Memory B cell (primary cell): ENCODE data around the gene DNM1L.
A peak's percentile ranks its signal among the peaks of the same experiment; 100 is the strongest.

Experiments
- ATAC-seq: fragments of 150-1000 bp; cut with Tn5 transposase; 2 replicates; pipeline ENCODE4 v1.10.0; 2021; ENCODE audit warnings: low read depth, mild to moderate bottlenecking, moderate library complexity
- DNase-seq, 2 donors: peaks; one replicate each; pipeline ENCODE4 v3.0.0; 2022; ENCODE audit warnings: low spot score in 2 of 2
- H3K27ac Mint-ChIP-seq: one replicate; pipeline ENCODE4 v1.8.0; 2022; ENCODE audit warnings: mild to moderate bottlenecking, moderate library complexity, mixed read lengths
- H3K27me3 Mint-ChIP-seq: one replicate; pipeline ENCODE4 v1.8.0; 2022; ENCODE audit warnings: mixed read lengths
- H3K36me3 Mint-ChIP-seq: one replicate; pipeline ENCODE4 v1.8.0; 2022; ENCODE audit warnings: mild to moderate bottlenecking, mixed read lengths
- H3K4me1 Mint-ChIP-seq: one replicate; pipeline ENCODE4 v1.8.0; 2022; ENCODE audit warnings: mixed read lengths
- H3K4me3 Mint-ChIP-seq: one replicate; pipeline ENCODE4 v1.8.0; 2022; ENCODE audit warnings: mild to moderate bottlenecking, moderate library complexity, mixed read lengths
- H3K9me3 Mint-ChIP-seq: one replicate; pipeline ENCODE4 v1.8.0; 2022; ENCODE audit warnings: mixed read lengths

DNM1L gene

DNA sequence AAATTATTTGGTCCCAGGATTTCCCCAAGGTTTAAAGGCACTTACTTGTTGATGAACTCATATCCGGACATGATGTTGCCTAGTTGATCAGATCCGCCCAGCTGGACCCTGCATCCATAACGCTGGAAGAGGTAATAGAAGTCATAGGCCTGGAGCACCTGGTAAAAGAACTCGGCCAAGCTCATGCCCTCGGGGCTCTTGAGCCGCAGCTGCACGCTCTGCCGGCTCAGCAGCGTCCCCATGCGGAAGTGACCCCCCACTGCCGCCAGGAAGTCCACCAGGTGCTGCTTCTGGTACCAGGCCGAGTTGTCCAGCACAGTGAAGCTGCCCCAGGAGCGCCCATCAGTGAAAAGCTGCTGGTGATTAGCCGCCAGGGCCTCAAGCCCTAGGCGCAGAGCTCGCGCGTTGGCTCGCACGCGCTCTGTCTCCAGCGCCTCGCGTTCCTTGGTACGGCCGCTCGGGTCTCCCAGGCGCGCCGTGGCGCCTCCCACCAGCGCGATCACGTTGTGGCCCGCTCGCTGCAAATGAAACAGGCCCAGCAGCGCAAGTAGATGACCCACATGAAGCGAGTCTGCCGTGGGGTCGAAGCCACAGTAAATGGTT lies 76.1 kb downstream of the DNM1L start:
- H3K27me3 Mint-ChIP-seq = no peaks in the 10 kb centered on the region
- H3K36me3 Mint-ChIP-seq = peaks cover 9% of the 10 kb centered on the region
- peaks cover 8% of the 10 kb centered on the region for H3K4me1 Mint-ChIP-seq
- H3K9me3 Mint-ChIP-seq = no peaks in the 10 kb centered on the region
- peak overlapping the region; percentile 91 for H3K4me3 Mint-ChIP-seq
- H3K27ac Mint-ChIP-seq = peak overlapping the region; percentile 88
- peak; percentile 62 to 73 for DNase-seq
- ATAC-seq = peak; percentile 67

DNA sequence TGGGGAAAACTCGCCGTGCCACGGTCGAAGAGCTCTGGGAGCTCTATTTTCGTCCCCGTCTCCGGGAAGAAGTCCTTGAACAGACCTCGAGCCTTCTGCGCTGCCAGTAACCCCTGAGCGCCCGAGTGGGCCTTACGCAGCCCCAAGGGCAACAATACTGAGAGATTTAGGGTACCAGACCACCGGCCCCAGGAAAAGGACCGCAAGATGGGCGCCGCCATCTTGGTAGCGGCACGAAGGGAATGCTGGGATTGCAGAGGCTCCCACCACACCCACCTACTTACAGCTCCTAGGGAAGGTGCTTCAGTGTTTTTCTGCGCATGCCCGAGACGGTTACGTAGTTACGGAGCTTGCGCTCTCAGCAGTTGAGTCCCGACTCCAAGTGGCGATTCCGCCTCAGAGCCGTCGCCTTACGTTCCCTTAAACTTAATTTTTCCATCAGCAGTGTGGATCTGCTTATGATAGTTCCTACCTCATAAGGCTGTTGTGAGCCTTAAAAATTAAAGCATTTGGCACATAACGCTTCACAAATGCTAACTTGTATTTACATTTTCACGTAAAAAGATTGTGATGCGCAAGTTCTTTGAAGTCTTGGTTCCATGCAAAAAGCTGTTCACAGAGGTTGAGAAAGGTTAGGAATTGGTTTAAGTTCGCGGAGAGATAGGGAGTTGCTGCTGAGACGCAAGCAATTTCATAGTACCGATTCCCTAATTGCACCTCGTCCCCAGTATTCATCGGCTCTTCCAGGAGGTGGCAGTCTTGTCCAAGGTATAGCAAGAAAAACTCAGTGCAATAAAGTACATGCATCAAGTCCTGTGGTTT lies 76.8 kb downstream of the DNM1L start, which contains the start of gene YARS2:
Gene YARS2, minus strand, starts transcription at position 244 of the 822 bp plus-strand sequence. Its CDS starts 23 bp downstream, at position 221.
- peaks cover 8% of the 10 kb centered on the region for H3K4me1 Mint-ChIP-seq
- H3K9me3 Mint-ChIP-seq = no peaks in the 10 kb centered on the region
- peak within 1 kb of the TSS; percentile 88 for H3K27ac Mint-ChIP-seq
- no peaks in the 10 kb centered on the region for H3K27me3 Mint-ChIP-seq
- H3K4me3 Mint-ChIP-seq = peak within 1 kb of the TSS; percentile 91
- peaks cover 7% of the 10 kb centered on the region for H3K36me3 Mint-ChIP-seq
- ATAC-seq (peak; percentile 80), DNase-seq (peak; percentile 71 to 73)

DNA sequence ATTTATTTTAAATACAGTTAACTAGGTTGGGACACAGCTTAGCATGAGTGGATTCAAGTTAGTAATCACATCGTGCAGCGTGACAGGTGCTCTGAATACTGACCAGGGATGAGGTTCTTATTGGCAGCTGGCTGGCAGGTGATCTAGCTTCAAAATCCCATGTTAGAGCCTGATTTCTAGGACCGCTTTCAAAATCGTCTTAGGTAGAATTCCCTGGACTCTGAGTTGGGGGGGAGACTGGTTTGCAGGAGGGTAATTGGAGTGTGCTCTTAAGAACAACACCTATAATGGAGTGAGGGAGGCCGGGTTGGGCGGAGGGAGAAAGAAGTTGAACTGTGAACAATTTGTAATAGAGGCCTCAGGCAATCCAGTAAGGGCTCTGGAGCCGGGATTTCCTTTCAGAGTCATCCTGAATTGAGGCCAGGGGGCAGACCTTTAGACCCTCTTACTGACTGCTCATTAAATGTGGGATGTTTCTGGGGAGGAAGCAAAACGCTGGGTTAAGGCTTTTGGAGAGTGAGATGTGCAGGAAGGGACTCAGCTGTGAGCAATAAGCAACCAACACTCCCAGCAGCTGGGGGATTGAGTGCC lies 77.5 kb downstream of the DNM1L start:
- peaks cover 10% of the 10 kb centered on the region for H3K4me1 Mint-ChIP-seq
- no peaks in the 10 kb centered on the region for H3K9me3 Mint-ChIP-seq
- DNase-seq (no peak), ATAC-seq (no peak)
- peak overlapping the region; percentile 91 for H3K4me3 Mint-ChIP-seq
- H3K36me3 Mint-ChIP-seq = peaks cover 7% of the 10 kb centered on the region
- no peaks in the 10 kb centered on the region for H3K27me3 Mint-ChIP-seq
- H3K27ac Mint-ChIP-seq = peak overlapping the region; percentile 88

DNA sequence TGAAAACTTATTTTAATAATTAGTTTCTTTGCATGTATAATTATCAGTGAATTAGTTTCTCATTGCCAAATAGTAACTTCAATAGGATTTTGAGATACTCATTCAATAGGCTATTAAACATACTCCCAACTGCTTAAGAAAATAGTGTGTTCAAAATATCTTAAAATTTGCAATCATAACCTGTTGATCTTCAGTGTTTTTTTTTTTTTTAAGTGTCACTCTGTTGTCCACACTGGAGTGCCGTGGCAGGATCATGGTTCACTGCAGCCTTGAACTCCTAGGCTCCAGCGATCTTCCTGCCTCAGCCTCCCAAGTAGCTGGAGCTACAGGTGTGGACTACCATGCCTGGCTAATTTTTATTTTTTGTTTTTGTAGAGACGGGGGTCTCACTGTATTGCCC lies 78.1 kb downstream of the DNM1L start:
- Mint-ChIP-seq H3K36me3 (peaks cover 5% of the 10 kb centered on the region), H3K9me3 (no peaks in the 10 kb centered on the region)

DNA sequence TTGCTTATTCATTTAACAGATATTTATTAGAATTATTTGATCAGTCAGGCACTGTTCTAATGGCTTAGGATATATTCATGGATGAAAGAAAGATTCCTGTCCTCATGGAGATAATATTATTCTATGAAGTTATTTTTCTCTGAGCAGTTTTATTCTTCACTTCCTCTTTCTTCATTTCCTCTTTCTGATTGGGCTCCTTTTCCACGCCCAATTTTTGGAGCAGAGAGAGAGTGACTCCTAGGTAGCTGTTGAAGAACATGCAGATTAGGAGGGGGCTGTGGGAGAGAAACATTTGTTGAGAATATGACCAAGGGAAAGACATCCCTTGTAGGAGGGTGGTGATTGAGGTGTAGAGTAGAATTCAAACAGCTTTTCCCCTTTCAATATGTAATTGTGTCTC lies 82.6 kb downstream of the DNM1L start:
- peak overlapping the region; percentile 69 for H3K27ac Mint-ChIP-seq
- peaks cover 8% of the 10 kb centered on the region for H3K4me1 Mint-ChIP-seq
- H3K9me3 Mint-ChIP-seq = no peaks in the 10 kb centered on the region
- no peaks in the 10 kb centered on the region for H3K36me3 Mint-ChIP-seq
- no peaks in the 10 kb centered on the region for H3K27me3 Mint-ChIP-seq
- H3K4me3 Mint-ChIP-seq = no peak overlapping the region
- DNase-seq (peak in 1 of 2 donors; percentile 12), ATAC-seq (peak; percentile 83)

More for the DNA sequence above, 78.1 kb downstream of the DNM1L start:
- DNase-seq = no peak
- Mint-ChIP-seq H3K4me1 (peaks cover 16% of the 10 kb centered on the region), H3K4me3 (no peak overlapping the region), H3K27ac (no peak overlapping the region), H3K27me3 (no peaks in the 10 kb centered on the region)
- no peak for ATAC-seq

DNA sequence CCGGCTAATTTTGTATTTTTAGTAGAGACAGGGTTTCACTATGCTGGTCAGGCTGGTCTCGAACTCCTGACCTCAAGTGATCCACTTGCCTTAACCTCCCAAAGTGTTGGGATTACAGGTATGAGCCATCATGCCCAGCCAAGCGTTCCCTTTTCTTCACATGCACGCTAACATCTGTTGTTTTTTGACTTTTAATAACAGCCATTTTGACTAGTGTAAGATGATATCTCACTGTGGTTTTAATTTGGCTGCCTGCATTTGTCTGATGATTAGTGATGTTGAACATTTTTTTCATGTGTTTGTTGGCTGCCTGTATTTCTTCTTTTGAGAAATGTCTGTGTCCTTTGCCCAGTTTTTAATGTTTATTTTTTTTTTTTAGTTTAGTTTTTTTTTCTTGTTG lies 86.8 kb downstream of the DNM1L start:
- no peak for DNase-seq
- H3K27me3 Mint-ChIP-seq = peaks cover 8% of the 10 kb centered on the region
- no peak for ATAC-seq
- H3K4me3 Mint-ChIP-seq = no peak overlapping the region
- H3K27ac Mint-ChIP-seq = no peak overlapping the region
- no peaks in the 10 kb centered on the region for H3K36me3 Mint-ChIP-seq
- peaks cover 8% of the 10 kb centered on the region for H3K4me1 Mint-ChIP-seq
- no peaks in the 10 kb centered on the region for H3K9me3 Mint-ChIP-seq

DNA sequence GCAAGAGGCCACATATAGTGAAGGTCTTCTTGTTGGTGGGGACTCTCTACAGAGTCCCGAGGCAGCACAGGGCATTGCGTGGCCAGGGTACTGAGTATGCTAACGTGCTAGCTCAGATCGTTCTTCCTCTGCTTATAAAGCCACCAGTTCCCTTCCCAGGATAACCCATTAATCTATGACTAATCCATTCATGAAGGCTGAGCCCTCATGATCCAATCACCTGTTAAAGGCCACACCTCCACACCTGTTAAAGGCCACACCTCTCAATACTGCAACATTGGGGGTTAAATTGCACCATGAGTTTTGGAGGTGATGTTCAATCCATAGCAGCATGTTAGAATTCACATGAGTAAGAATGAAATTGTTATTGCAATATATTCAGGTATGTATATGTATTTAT lies 89.4 kb downstream of the DNM1L start:
- Mint-ChIP-seq H3K4me1 (no peaks in the 10 kb centered on the region), H3K9me3 (no peaks in the 10 kb centered on the region), H3K36me3 (no peaks in the 10 kb centered on the region), H3K27ac (no peak overlapping the region), H3K27me3 (peaks cover 10% of the 10 kb centered on the region), H3K4me3 (no peak overlapping the region)
- ATAC-seq = no peak
- DNase-seq = no peak

DNA sequence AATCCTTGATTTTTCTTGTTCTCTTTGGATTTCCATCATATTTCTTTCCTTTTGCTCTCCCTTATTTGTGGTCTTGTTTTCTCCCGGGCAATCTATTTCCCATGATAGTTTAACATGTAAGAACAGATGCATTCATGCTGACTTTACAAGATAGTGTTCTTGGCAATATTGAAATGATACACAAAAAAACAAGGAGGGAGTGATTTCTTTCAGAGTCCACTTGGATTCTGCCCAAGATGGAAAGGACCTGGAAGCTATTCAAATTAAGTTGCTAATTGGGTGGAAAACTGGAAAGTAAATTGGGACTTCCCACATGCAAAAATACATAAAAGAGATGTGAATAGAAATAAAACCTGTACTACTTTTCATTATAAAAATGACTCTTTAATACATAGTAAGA lies 91.0 kb downstream of the DNM1L start:
- no peaks in the 10 kb centered on the region for H3K36me3 Mint-ChIP-seq
- peaks cover 15% of the 10 kb centered on the region for H3K27me3 Mint-ChIP-seq

DNA sequence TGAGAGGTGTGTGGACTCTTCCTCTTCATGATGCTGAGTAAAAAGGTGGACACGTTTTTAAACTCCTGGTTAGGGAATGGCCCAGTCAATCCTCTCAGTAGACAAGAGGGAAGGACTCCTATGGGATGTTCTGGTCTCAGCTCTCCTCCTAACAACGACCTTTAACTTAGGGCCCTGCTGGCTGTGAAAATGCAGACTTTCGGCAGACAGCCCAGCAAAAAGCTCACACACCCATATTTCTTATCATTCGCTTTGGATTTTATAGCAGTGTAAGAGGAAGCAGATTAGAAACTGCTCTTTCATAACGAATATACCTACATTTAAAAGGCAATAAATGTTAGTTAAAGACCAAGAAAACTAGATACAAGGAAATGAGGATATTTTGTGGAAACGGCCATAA lies 94.6 kb downstream of the DNM1L start:
- DNase-seq (no peak), ATAC-seq (no peak)
- Mint-ChIP-seq H3K4me1 (no peaks in the 10 kb centered on the region), H3K36me3 (no peaks in the 10 kb centered on the region), H3K4me3 (no peak overlapping the region), H3K27ac (no peak overlapping the region), H3K9me3 (no peaks in the 10 kb centered on the region), H3K27me3 (peaks cover 12% of the 10 kb centered on the region)

More for the DNA sequence above, 91.0 kb downstream of the DNM1L start:
- no peak for DNase-seq
- no peak overlapping the region for H3K27ac Mint-ChIP-seq
- no peak for ATAC-seq
- H3K4me1 Mint-ChIP-seq = no peaks in the 10 kb centered on the region
- no peaks in the 10 kb centered on the region for H3K9me3 Mint-ChIP-seq
- no peak overlapping the region for H3K4me3 Mint-ChIP-seq

DNA sequence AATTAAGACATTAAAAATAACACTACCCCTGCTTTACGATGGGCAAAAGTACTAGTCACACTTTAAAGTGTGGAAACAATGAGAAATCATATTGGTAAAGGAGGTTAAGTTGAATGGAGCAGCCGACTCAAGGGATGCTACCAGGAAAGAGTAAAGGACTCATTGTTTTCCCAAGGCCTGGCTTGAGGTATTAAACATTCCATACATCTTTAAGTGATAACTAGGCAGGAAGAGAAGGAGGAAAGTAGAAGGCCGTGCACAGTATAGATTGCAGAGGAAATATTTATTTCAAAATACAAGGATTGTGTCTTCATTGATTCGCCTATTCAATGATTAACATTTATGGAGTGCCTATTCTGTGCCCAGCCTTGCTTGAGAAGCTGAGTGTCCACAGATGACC lies 97.2 kb downstream of the DNM1L start:
- DNase-seq (no peak), ATAC-seq (no peak)
- H3K27me3 Mint-ChIP-seq = peaks cover 11% of the 10 kb centered on the region
- H3K4me3 Mint-ChIP-seq = no peak overlapping the region
- no peaks in the 10 kb centered on the region for H3K4me1 Mint-ChIP-seq
- no peaks in the 10 kb centered on the region for H3K36me3 Mint-ChIP-seq
- no peak overlapping the region for H3K27ac Mint-ChIP-seq
- H3K9me3 Mint-ChIP-seq = no peaks in the 10 kb centered on the region

DNA sequence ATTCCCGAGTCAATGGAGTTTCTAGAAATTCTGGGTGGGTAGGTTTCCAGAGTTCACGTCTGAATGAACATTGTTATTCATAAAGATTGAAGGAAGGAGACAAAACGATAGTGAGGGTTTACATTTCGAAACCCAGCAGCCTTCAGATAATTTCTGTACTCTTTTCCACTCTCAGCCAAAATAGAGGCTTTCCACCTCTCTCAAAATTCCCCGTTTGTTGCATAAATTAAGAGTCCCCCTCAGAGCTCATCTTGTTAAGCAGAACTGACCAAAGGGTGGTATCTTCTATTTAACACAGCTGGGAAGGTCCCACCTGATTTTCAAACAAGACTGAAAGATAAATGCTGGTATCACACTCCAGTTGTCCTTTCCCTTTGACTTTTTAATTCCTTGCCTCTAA lies 98.1 kb downstream of the DNM1L start:
- H3K27me3 Mint-ChIP-seq = peaks cover 9% of the 10 kb centered on the region
- ATAC-seq (no peak), DNase-seq (no peak)
- H3K27ac Mint-ChIP-seq = no peak overlapping the region
- no peaks in the 10 kb centered on the region for H3K9me3 Mint-ChIP-seq
- no peaks in the 10 kb centered on the region for H3K4me1 Mint-ChIP-seq
- no peak overlapping the region for H3K4me3 Mint-ChIP-seq
- no peaks in the 10 kb centered on the region for H3K36me3 Mint-ChIP-seq

DNA sequence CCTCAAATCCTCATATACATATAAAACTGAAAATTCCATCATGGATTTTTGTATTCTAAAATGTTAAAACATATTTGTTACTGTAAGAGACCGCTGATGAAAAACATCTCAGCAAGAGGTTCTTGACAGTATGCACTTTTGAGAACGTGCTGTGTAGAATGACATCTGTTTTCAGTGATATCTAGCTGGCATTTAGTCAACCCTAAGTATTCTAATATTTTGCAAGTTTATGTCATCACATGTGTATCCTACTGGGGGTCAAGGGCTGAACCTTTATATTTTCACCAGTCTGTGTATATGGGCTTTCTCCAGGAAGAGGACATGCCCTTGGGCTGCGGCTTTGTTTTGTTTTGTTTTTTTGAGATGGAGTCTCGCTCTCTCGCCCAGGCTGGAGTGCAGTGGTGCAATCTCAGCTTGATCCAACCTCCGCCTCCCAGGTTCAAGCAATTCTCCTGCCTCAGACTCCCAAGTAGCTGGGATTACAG lies 98.6 kb downstream of the DNM1L start:
- DNase-seq (no peak), ATAC-seq (no peak)
- Mint-ChIP-seq H3K4me1 (no peaks in the 10 kb centered on the region), H3K27me3 (peaks cover 9% of the 10 kb centered on the region), H3K36me3 (no peaks in the 10 kb centered on the region), H3K9me3 (no peaks in the 10 kb centered on the region), H3K27ac (no peak overlapping the region), H3K4me3 (no peak overlapping the region)

DNA sequence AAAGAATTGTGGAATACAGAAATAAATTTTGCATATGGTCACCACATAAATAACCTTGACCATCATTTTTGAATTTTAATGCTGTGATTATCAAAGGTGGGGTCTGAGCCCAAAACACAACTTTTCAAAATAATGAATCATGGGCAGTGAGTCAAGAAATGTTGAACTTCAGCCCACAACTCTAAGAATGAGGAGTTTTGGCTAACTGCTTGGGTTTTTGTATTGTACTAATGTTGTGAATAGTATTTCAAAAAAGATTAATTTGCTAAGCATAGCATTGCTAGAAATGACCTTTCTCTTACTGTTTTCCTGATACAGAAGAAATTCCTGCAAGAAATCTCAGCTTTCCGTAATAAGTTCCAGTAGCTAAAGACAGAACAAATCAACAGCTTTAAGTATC lies 101.0 kb downstream of the DNM1L start:
- no peaks in the 10 kb centered on the region for H3K4me1 Mint-ChIP-seq
- H3K27ac Mint-ChIP-seq = no peak overlapping the region
- H3K4me3 Mint-ChIP-seq = no peak overlapping the region
- no peak for DNase-seq
- no peak for ATAC-seq
- peaks cover 5% of the 10 kb centered on the region for H3K27me3 Mint-ChIP-seq
- H3K36me3 Mint-ChIP-seq = no peaks in the 10 kb centered on the region
- no peaks in the 10 kb centered on the region for H3K9me3 Mint-ChIP-seq

DNA sequence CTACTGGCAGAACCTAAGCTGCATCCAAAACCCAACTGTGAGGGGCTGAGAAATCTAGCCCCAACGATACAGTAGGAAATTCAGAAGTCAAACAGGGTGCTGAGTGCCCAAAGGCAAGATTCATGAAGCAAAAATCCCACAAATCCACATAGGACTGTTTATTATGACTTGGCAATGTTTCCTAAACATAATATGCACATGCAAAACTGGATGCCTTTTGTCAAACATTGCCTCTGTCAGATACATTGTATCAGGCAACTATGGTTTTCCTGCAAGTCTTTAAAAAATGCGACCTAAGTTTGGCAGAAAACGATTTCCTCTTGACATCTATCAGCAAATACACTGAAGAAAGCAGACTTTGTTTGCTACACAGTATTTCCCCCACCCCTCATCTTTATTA lies 103.9 kb downstream of the DNM1L start:
- H3K4me3 Mint-ChIP-seq = no peak overlapping the region

More for the DNA sequence above, 103.9 kb downstream of the DNM1L start:
- no peak overlapping the region for H3K27ac Mint-ChIP-seq
- H3K4me1 Mint-ChIP-seq = no peaks in the 10 kb centered on the region
- ATAC-seq (no peak), DNase-seq (no peak)
- H3K36me3 Mint-ChIP-seq = no peaks in the 10 kb centered on the region
- H3K27me3 Mint-ChIP-seq = peaks cover 6% of the 10 kb centered on the region
- H3K9me3 Mint-ChIP-seq = no peaks in the 10 kb centered on the region
